ENCODE measurements around the gene TAPBP.

The TAPBP gene

GRCh38 chr6:33273924-33274902 lies 39.7 kb downstream of the TAPBP start:
- peaks cover 31% of the 10 kb centered on the region for H3K36me3 ChIP-seq (ENCODE audit: low read length)
- TF ChIP-seq CTCF (IDR thresholded peaks at IDR 0.05; ENCODE audit: insufficient read depth, low read length, poor library complexity, severe bottlenecking), result no peak
- TF ChIP-seq EZH2phosphoT487 (conservative IDR thresholded peaks at IDR 0.05; ENCODE audit: low read length), result no peak
- H3K4me3 ChIP-seq (ENCODE audit: insufficient read depth, low read length, poor library complexity, severe bottlenecking), result peak overlapping the region; percentile 76

DNA sequence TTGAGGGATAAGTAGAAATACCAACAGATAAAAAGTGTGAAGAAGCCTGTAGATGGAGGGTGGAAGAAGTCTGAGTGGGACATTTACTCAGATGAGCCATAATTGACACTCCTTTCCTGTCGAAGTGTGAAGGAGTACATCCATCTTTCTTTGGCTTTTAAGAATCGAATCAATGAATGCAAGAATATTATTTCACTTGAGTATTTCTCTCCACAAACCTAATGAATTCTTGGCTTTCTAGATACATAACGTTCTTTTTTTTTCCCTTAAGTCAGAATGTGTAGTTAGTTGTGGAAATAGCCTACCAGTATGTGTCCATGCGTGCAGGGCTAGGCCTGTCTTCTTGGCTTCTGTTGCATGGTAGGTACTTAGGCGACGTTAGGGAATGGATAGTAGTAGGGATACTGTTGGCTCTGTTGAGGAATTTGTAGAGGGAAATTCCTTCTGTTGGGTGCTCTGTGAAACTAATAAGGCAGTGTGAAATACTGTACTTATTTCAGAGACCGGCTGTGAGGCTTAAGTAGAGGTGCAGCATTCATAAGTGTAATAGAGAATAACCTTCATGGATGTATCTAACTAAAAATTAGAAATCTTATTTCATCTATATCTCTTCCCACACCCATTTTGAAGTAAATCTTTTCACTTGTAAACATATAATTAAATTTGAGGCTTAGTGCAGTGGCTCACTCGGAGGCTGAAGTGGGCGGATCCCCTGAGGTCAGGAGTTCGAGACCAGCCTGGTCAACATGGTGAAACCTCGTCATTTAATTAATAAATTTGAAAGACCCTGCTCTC lies 40.6 kb downstream of the TAPBP start:
- Histone ChIP-seq H4K20me1 (ENCODE audit: low read depth, low read length) (peaks cover 16% of the 10 kb centered on the region), H3K9me2 (replicated peaks; ENCODE audit: insufficient read depth, low read length) (no peaks in the 10 kb centered on the region), H3K27me3 (ENCODE audit: low read length) (no peaks in the 10 kb centered on the region), H3K9me3 (ENCODE audit: insufficient read depth, low read length) (no peaks in the 10 kb centered on the region), H3K27ac (ENCODE audit: low read depth, low read length) (peak overlapping the region; percentile 90), H3K4me3 (ENCODE audit: insufficient read depth, low read length, poor library complexity, severe bottlenecking) (peak overlapping the region; percentile 76), H3K4me2 (ENCODE audit: low read depth, low read length, poor library complexity, severe bottlenecking) (peak overlapping the region; percentile 88), H3K36me3 (ENCODE audit: low read length) (peaks cover 31% of the 10 kb centered on the region), H3K79me2 (ENCODE audit: insufficient read depth, low read length) (peaks cover 45% of the 10 kb centered on the region), H3F3A (ENCODE audit: insufficient read depth) (peaks cover 71% of the 10 kb centered on the region), H2AFZ (ENCODE audit: low read depth, low read length, severe bottlenecking) (no peak overlapping the region), H3K9ac (ENCODE audit: low read length) (peak overlapping the region; percentile 75)
- no peak for TF ChIP-seq CTCF (IDR thresholded peaks at IDR 0.05; ENCODE audit: insufficient read depth, low read length, poor library complexity, severe bottlenecking)
- TF ChIP-seq EZH2phosphoT487 (conservative IDR thresholded peaks at IDR 0.05; ENCODE audit: low read length), result no peak

More at GRCh38 chr6:33273924-33274902, 39.7 kb downstream of the TAPBP start:
- no peak overlapping the region for H2AFZ ChIP-seq (ENCODE audit: low read depth, low read length, severe bottlenecking)
- H3K9ac ChIP-seq (ENCODE audit: low read length), result peak overlapping the region; percentile 75
- H3K27me3 ChIP-seq (ENCODE audit: low read length), result no peaks in the 10 kb centered on the region
- peaks cover 16% of the 10 kb centered on the region for H4K20me1 ChIP-seq (ENCODE audit: low read depth, low read length)
- H3K9me2 ChIP-seq (replicated peaks; ENCODE audit: insufficient read depth, low read length), result no peaks in the 10 kb centered on the region
- H3K4me2 ChIP-seq (ENCODE audit: low read depth, low read length, poor library complexity, severe bottlenecking), result peak overlapping the region; percentile 88
- H3K9me3 ChIP-seq (ENCODE audit: insufficient read depth, low read length), result no peaks in the 10 kb centered on the region
- peak overlapping the region; percentile 90 for H3K27ac ChIP-seq (ENCODE audit: low read depth, low read length)
- peaks cover 76% of the 10 kb centered on the region for H3F3A ChIP-seq (ENCODE audit: insufficient read depth)
- peaks cover 45% of the 10 kb centered on the region for H3K79me2 ChIP-seq (ENCODE audit: insufficient read depth, low read length)

GRCh38 chr6:33272275-33273128 lies 41.4 kb downstream of the TAPBP start:
- peaks cover 62% of the 10 kb centered on the region for H3F3A ChIP-seq (ENCODE audit: insufficient read depth)
- H3K36me3 ChIP-seq (ENCODE audit: low read length), result peaks cover 31% of the 10 kb centered on the region
- H3K9ac ChIP-seq (ENCODE audit: low read length), result peak overlapping the region; percentile 75
- no peak overlapping the region for H2AFZ ChIP-seq (ENCODE audit: low read depth, low read length, severe bottlenecking)
- peak overlapping the region; percentile 88 for H3K4me2 ChIP-seq (ENCODE audit: low read depth, low read length, poor library complexity, severe bottlenecking)
- no peaks in the 10 kb centered on the region for H3K27me3 ChIP-seq (ENCODE audit: low read length)
- TF ChIP-seq EZH2phosphoT487 (conservative IDR thresholded peaks at IDR 0.05; ENCODE audit: low read length) (no peak), CTCF (IDR thresholded peaks at IDR 0.05; ENCODE audit: insufficient read depth, low read length, poor library complexity, severe bottlenecking) (no peak)
- peaks cover 16% of the 10 kb centered on the region for H4K20me1 ChIP-seq (ENCODE audit: low read depth, low read length)
- H3K9me3 ChIP-seq (ENCODE audit: insufficient read depth, low read length), result no peaks in the 10 kb centered on the region
- no peaks in the 10 kb centered on the region for H3K9me2 ChIP-seq (replicated peaks; ENCODE audit: insufficient read depth, low read length)
- peak overlapping the region; percentile 90 for H3K27ac ChIP-seq (ENCODE audit: low read depth, low read length)
- H3K4me3 ChIP-seq (ENCODE audit: insufficient read depth, low read length, poor library complexity, severe bottlenecking), result peak overlapping the region; percentile 76
- peaks cover 45% of the 10 kb centered on the region for H3K79me2 ChIP-seq (ENCODE audit: insufficient read depth, low read length)

All from SU-DHL-6 (cell line).